KMS-11 (cell line): Measurements from ENCODE around the gene FKBP1B.

Experiments used
- H2AFZ ChIP-seq: fragments of 200-600 bp; sonication (generic); 2 replicates; pipeline ENCODE4 v1.6.1; 2016; ENCODE audit warnings: antibody characterized with exemption, mixed run types, low read depth
- H3K27ac ChIP-seq: fragments of 200-600 bp; sonication (generic); 2 replicates; pipeline ENCODE4 v1.6.1; 2016; ENCODE audit warnings: mild to moderate bottlenecking, mixed run types
- H3K27me3 ChIP-seq: fragments of 200-600 bp; sonication (generic); 2 replicates; pipeline ENCODE4 v1.6.1; 2017; ENCODE audit warnings: mild to moderate bottlenecking, low read depth, mixed run types, moderate library complexity; ENCODE audit not compliant: insufficient read depth
- H3K36me3 ChIP-seq: fragments of 200-600 bp; sonication (generic); 2 replicates; pipeline ENCODE4 v1.6.1; 2017; ENCODE audit warnings: mild to moderate bottlenecking, mixed run types; ENCODE audit not compliant: insufficient read depth
- H3K4me1 ChIP-seq: fragments of 200-600 bp; sonication (generic); 2 replicates; pipeline ENCODE4 v1.6.1; 2016; ENCODE audit warnings: mild to moderate bottlenecking, low read depth, mixed run types; ENCODE audit not compliant: poor library complexity, severe bottlenecking
- H3K4me2 ChIP-seq: fragments of 200-600 bp; sonication (generic); 2 replicates; pipeline ENCODE4 v1.7.0; 2016; ENCODE audit warnings: mild to moderate bottlenecking, mixed run types
- H3K4me3 ChIP-seq: fragments of 200-600 bp; sonication (generic); IDR thresholded peaks from 2 replicates; pipeline ENCODE4 v1.6.1; 2017; ENCODE audit warnings: low read depth, low read length, mixed read lengths; ENCODE audit not compliant: insufficient read depth
- H3K79me2 ChIP-seq: fragments of 200-600 bp; sonication (generic); 2 replicates; pipeline ENCODE4 v1.6.1; 2016; ENCODE audit warnings: low read depth, mixed run types; ENCODE audit not compliant: insufficient read depth
- H3K9ac ChIP-seq: fragments of 200-600 bp; sonication (generic); 2 replicates; pipeline ENCODE4 v1.6.1; 2016; ENCODE audit warnings: mild to moderate bottlenecking, mixed run types
- H4K20me1 ChIP-seq: fragments of 200-600 bp; sonication (generic); 2 replicates; pipeline ENCODE4 v1.6.1; 2016; ENCODE audit warnings: mild to moderate bottlenecking, mixed run types; ENCODE audit not compliant: insufficient read depth
- TF ChIP-seq, protein P1 (sequence below): fragments of 200-600 bp; sonication (generic); conservative IDR thresholded peaks from 2 replicates; pipeline ENCODE4 v1.6.1; 2017; ENCODE audit warnings: low read depth, mild to moderate bottlenecking, antibody characterized with exemption, low read length, moderate library complexity, mixed read lengths

FKBP1B gene

DNA sequence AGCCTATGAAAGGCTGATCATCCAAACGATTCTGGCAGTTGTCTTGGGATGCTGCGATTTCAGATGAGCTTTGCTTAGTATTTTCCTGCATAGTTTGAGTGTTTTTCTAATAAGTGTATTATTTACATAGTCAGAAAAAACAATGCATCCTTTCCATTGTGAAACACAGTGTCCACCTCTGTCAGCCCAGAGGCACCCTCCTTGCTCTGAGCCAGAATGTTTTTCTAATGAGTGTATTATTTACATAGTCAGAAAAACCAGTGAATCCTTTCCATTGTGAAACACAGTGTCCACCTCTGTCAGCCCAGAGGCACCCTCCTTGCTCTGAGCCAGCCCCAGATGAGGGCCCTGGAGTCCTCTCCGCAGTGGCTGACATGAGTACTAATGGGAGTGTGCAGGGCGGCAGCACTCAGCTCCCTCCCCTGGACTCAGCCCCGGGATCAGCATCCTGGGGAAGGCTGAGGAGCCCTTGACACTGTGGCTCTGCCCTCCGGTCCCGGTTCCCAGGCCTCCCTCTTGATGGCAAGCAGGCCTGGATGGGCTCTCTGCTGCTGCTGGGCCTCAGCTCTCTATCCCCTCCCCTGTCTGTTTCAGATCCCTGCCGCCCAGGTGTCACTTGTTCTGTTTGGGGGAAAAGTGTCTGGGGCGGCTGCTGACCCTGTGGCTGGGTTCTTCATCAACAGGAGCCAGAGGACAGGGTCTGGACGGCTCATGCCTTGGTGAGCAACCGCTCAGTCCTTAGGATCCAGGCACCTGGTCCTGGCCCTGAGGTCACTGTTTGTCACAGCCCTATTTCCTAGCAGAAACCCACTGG lies 33.8 kb upstream of the FKBP1B start:
- no peaks in the 10 kb centered on the region for H4K20me1 ChIP-seq
- no peak overlapping the region for H2AFZ ChIP-seq
- no peak overlapping the region for H3K4me3 ChIP-seq
- no peak overlapping the region for H3K27ac ChIP-seq
- TF ChIP-seq, protein P1, sequence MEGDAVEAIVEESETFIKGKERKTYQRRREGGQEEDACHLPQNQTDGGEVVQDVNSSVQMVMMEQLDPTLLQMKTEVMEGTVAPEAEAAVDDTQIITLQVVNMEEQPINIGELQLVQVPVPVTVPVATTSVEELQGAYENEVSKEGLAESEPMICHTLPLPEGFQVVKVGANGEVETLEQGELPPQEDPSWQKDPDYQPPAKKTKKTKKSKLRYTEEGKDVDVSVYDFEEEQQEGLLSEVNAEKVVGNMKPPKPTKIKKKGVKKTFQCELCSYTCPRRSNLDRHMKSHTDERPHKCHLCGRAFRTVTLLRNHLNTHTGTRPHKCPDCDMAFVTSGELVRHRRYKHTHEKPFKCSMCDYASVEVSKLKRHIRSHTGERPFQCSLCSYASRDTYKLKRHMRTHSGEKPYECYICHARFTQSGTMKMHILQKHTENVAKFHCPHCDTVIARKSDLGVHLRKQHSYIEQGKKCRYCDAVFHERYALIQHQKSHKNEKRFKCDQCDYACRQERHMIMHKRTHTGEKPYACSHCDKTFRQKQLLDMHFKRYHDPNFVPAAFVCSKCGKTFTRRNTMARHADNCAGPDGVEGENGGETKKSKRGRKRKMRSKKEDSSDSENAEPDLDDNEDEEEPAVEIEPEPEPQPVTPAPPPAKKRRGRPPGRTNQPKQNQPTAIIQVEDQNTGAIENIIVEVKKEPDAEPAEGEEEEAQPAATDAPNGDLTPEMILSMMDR = no peak
- no peaks in the 10 kb centered on the region for H3K27me3 ChIP-seq
- no peak overlapping the region for H3K4me2 ChIP-seq
- H3K36me3 ChIP-seq = no peaks in the 10 kb centered on the region
- H3K79me2 ChIP-seq = no peaks in the 10 kb centered on the region
- no peak overlapping the region for H3K9ac ChIP-seq
- no peaks in the 10 kb centered on the region for H3K4me1 ChIP-seq

DNA sequence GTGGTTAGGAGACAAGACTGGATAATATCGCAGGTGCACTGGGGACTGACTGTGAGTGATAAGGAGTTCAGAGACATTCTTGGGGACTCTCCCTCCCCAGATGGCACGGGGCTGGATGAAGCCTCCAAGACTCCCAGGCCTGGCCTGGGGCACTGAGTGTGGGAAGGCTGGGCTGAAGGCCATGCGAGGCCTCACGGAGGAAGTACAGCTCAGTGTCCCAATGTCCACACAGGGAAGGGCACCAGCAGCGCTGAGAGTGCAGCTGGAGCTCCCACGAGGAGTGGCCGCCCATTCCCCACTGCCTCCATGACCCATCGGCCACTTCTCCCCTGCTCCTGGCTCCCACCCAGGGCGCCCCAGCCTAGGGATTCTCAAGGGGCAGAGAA lies 33.2 kb upstream of the FKBP1B start:
- H3K36me3 ChIP-seq = no peaks in the 10 kb centered on the region
- H3K79me2 ChIP-seq = no peaks in the 10 kb centered on the region
- H3K4me3 ChIP-seq = no peak overlapping the region
- no peak overlapping the region for H2AFZ ChIP-seq
- H3K9ac ChIP-seq = no peak overlapping the region
- no peaks in the 10 kb centered on the region for H3K4me1 ChIP-seq
- no peaks in the 10 kb centered on the region for H3K27me3 ChIP-seq
- no peaks in the 10 kb centered on the region for H4K20me1 ChIP-seq
- H3K27ac ChIP-seq = no peak overlapping the region
- H3K4me2 ChIP-seq = no peak overlapping the region
- TF ChIP-seq, protein P1 = no peak

DNA sequence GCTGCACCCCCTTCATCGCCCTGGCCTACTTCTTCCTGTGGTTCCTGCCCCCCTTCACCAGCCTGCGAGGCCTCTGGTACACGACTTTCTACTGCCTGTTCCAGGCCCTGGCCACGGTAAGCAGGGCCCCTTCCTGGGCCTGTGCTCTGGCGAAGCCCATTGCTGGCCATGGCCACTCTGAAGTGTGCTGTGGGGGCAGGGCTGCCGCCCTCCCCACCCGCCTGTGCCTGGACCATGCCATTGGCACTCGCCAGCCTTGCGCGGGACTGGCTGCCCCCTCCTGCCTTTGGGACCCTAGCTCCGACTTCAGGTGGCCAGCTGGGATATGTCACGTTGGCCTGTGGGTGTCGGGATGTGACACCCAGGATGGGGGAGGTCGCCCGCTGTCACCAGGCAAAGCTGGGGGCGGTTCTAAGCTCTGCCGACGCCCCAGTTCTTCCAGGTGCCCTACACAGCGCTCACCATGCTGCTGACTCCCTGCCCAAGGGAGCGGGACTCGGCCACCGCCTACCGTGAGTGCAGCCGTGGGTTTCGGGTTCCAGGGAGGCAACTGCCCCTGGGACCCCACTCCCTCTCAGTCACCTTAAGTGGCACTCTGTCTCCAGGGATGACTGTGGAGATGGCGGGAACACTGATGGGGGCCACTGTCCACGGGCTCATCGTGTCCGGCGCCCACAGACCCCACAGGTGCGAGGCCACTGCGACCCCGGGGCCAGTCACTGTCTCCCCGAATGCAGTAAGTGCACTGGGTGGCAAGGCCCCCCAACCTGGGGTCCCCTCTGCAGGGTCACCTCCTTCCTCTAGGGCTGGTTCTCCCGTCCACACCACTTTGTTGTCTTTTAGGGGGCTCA lies 32.5 kb upstream of the FKBP1B start:
- Histone ChIP-seq H4K20me1 (no peaks in the 10 kb centered on the region), H3K4me3 (no peak overlapping the region), H3K36me3 (no peaks in the 10 kb centered on the region), H3K4me2 (no peak overlapping the region), H3K4me1 (no peaks in the 10 kb centered on the region), H3K9ac (no peak overlapping the region), H3K79me2 (no peaks in the 10 kb centered on the region), H3K27me3 (no peaks in the 10 kb centered on the region), H3K27ac (no peak overlapping the region), H2AFZ (no peak overlapping the region)
- TF ChIP-seq, protein P1 = no peak

GRCh38 chr2:24017711-24018110 lies 31.8 kb upstream of the FKBP1B start:
- H4K20me1 ChIP-seq = no peaks in the 10 kb centered on the region
- TF ChIP-seq, protein P1 = no peak
- no peaks in the 10 kb centered on the region for H3K4me1 ChIP-seq
- H3K79me2 ChIP-seq = no peaks in the 10 kb centered on the region
- no peak overlapping the region for H3K27ac ChIP-seq
- no peak overlapping the region for H3K9ac ChIP-seq
- H3K4me2 ChIP-seq = no peak overlapping the region
- no peaks in the 10 kb centered on the region for H3K27me3 ChIP-seq
- no peak overlapping the region for H2AFZ ChIP-seq
- no peak overlapping the region for H3K4me3 ChIP-seq
- H3K36me3 ChIP-seq = no peaks in the 10 kb centered on the region
